ENCODE results near the gene ABCA4. TPM values are rescaled to one million over a fixed set of nuclear protein-coding genes. Genes with fewer than 3 reads are reported as not detected.
"Not testable (repeated sequence)": the region's sequence is repeated elsewhere in the genome, so short reads cannot be mapped to it uniquely, and the experiment has no call there.

ABCA4 gene
- polyA plus RNA-seq, 3 donors: 5.8 to 15.2 (median 7.1) TPM

DNA sequence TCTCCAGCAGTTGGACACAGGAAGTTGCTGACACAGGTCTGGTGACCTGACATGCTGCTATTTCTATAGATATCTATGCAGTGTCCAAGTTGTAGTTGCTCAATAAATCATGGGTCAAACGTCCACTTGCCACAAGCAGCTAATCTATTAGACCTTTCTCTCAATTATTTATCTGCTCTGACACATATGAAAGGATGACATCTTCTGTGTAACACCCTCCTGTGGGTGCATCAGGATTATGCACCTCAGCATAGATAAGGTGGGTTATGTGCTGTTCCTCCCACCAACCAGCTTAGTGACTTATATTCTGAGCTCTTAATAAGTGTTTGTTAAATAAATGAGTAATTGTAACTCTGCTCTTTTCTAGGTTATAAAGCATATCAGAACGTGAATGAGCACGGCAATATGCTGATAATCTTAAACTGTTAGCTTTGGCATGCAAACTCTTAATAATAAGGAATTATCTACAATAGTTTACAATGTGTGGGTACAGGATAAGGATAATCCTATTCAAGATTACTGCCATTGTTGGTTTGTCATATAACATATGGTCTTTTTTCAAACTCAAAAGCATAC lies 121.0 kb downstream of the ABCA4 start:
- no peak for DNase-seq (ENCODE audit: extremely low read depth in 1 of 11, low read depth in 9 of 11, low spot score in 4 of 11)

DNA sequence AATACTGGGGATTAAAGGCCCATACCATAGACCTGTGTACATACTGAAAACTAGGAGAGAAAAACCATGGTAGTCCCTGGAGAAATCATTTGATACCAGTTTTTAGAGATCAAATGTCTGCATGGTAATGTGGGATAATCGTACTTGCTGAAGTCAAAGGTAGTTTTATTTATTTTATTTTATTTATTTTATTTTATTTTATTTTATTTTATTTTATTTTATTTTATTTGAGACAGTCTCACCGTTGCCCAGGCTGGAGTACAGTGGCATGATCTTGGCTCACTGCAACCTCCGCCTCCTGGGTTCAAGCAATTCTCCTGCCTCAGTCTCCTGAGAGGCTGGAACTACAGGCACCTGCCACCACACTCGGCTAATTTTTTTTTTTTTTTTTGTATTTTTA lies 122.4 kb downstream of the ABCA4 start:
- not testable (repeated sequence) for DNase-seq (ENCODE audit: extremely low read depth in 1 of 11, low read depth in 9 of 11, low spot score in 4 of 11)

DNA sequence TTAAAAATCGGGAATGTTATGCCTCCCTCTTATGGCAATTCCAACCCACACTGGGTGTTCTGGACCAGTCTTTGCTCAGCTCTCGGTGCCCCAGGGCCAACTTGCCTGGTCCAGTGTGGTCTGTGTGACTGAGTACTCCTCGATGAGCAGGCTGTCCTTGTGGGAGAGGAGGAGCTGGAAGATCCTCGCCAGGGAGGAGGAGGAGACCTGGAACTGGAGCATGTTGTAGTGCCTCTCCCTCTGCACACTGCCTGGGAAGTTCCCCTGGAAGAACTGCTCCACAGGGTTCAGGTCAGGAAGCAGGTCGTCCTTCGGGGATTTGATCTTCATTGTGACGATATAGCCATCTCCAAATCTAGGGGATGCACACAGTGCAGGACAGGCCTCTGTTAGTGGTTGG lies 123.2 kb downstream of the ABCA4 start:
- DNase-seq (ENCODE audit: extremely low read depth in 1 of 11, low read depth in 9 of 11, low spot score in 4 of 11): no peak

DNA sequence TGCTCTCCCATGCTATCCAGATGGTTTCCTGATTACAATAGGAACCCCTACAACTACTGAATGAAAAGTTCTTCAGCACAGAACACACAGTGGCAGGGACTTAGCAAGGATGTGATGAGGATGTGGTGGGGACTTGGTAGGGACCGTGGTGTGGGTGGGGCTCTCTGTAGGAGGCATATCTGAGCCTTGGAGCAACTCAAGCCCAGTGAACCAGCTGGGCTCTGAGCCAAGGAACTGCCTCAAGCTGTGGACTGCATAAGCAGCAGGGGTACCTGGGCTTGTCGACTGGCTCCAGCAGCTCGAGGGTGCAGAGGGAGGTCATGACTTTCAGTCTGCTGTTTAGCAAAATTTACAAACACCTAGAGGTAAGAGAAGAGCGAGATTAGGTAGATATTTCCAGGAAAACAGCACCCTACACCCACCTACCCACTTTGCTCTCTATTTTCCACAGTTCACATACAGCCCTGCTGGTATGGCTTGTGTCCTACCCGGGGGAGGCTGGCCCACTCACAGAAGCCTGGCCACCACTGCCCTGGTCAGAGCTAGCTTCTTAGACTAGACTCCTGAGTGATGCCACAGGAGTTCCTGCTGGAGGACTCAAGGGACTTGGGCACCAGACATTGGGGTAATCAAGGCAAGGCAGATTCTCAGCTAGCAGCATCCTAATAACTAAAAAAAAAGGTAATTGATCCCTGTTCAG lies 125.0 kb downstream of the ABCA4 start:
- DNase-seq (ENCODE audit: extremely low read depth in 1 of 11, low read depth in 9 of 11, low spot score in 4 of 11): no peak

DNA sequence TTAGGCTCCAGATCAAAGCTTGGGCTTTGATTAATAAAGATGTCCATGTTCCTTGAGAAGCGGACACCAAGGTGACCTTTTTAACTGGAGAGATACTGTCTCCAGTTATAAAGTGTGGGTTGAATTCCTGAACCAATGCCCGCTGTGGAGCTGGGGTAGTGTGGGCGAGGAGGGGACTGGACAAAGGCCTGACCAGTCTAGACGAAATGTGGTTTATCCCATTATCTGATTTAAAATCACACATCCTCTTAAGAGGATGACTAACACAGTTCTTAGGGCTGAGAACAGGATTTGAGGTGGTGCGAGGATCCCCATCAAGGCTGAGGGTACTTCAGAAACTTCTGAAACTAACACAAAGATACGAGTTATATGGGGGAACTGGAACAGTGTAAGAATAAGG lies 127.2 kb downstream of the ABCA4 start:
- no peak for DNase-seq (ENCODE audit: extremely low read depth in 1 of 11, low read depth in 9 of 11, low spot score in 4 of 11)

DNA sequence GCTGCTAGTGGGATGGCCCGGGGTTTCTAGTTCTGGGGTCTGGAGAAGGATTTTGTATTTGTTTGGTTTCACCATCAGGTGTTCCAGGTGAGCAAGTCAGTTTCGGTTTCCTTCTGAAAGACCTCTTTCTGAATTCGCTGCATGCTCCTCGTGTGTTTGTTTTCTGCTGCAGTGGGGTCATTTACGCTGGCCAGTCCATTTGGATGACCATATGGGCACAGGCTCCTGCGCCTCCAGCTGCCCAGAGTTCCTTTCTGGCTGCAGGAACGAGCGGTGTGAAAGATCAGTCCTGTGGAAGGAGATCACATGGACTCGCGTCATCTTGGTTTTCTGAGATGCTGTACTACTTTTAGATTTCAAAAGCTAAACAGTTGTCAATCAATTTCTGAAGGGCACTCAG lies 128.0 kb downstream of the ABCA4 start:
- DNase-seq (ENCODE audit: extremely low read depth in 1 of 11, low read depth in 9 of 11, low spot score in 4 of 11): no peak

DNA sequence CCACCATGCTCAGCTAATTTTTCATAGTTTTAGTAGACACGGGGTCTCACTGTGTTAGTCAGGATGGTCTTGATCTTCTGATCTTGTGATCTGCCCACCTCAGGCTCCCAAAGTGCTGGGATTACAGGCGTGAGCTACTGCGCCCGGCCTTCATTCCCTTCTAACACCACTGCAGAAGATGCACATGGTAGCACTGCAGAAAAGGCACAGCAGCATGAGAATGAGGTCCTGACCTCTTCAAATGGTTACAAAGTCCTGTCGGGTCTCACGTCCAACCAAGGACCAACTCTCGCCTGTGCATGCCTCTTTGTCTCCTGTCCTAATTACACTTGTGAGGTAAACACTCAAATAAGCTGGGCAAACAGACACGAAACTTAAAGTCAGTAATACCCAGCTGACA lies 128.8 kb downstream of the ABCA4 start:
- DNase-seq (ENCODE audit: extremely low read depth in 1 of 11, low read depth in 9 of 11, low spot score in 4 of 11): no peak

DNA sequence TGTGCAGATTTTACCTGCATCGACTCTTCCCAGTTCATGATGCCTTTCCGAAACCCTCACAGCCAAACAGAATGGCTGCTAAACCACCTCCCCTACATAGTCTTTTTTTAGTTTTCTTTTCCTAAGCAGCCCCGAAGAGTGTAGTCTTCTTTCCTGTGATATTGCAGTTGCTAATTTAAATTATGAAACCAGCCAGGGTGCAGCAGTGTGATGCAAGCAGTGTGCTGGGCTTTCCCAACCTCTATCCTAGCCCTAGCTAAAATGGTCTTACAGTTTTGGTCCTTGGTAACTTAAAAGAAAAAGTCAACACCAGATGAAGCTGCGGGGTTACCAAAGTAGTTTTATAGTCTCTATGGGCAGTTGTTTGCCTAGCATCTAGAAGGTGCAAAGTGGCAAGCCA lies 129.7 kb downstream of the ABCA4 start:
- DNase-seq (ENCODE audit: extremely low read depth in 1 of 11, low read depth in 9 of 11, low spot score in 4 of 11): no peak

DNA sequence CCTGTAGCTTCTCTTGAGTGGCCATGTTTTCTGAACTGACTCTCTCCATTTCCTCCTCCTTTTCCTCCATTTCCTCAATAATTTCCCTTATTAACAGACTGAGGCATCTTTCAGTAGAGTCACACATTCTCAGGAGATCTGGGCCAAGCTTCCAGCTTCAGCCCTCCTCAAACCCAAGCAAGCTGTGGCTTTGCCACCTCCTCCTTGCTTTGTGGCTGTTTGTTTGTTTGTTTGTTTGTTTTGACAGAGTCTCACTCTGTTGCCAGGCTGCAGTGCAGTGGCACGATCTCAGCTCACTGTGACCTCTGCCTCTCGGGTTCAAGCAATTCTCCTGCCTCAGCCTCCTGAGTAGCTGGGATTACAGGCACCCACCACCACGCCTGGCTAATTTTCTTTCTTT lies 130.5 kb downstream of the ABCA4 start:
- DNase-seq (ENCODE audit: extremely low read depth in 1 of 11, low read depth in 9 of 11, low spot score in 4 of 11): not testable (repeated sequence)

DNA sequence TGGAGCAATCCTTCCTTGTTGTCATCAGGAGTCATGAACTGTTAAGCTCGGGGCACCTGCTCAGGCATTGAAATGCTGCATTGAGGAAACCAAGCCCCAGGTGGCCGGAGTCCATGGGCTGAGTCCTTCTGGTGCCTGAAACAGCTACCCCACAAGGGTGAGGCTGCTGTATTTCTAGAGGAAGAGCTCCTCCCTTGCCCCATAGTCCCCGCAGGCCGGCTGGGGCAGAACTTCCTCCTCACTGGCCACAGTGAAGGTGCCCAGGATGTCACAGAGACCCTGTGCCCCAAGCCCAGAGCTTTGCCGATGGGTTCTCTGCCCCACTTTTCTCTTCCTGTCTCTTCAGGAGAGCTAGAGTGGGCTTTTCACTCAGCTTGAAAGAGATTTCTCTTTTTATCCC lies 130.9 kb downstream of the ABCA4 start:
- DNase-seq (ENCODE audit: extremely low read depth in 1 of 11, low read depth in 9 of 11, low spot score in 4 of 11): no peak

DNA sequence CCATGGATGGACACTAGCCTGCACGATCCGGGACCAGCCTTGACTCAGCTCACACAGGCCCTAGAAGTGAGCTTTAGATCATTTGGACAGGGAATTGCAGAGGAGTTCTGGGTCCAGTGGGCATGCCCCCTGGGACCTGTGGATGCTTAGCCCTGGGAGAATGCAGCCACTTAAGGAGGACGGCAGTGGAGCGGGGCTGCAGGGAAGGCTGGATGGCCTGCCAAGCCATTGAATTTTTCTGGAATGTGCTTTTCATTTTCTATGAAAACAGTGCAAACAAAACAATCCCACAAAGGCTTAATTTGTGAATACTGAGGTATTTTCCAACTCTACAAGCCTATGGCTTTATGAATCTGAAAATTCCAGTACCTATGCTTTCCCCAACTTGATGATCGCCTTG lies 131.3 kb downstream of the ABCA4 start:
- no peak for DNase-seq (ENCODE audit: extremely low read depth in 1 of 11, low read depth in 9 of 11, low spot score in 4 of 11)

DNA sequence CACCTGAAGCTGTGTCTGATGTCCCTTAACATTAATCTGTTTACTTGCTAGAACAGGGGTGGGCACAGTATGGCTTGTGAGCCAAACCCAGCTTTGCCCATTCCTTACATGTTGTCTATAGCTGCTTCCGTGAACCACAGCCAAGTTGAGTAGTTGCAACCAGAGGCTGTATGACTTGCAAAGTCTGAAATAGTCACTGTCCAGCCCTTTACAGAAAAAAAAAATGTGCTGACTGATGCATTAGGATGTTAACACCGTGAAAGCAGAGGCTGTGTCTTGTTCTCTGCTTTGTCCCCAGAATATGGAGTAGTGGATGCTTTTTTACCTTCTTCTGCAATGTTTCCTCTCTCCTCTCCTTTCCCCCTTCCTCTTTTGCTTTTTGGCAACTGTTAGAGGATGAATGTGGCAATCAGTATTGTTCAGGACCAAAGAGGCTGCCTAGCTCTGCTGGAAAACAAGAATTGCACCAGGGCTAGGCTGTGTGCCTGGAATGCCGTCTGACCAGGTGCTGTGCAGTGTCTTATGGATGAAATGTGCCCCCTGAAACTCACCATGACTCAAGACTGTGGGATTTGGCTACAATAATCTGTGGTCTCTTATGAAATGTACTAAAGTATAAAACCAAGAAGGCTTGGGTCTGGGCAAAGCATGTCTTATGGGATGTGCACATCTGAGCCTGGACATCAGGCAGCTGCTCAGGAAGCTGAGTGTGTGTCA lies 132.2 kb downstream of the ABCA4 start:
- no peak for DNase-seq (ENCODE audit: extremely low read depth in 1 of 11, low read depth in 9 of 11, low spot score in 4 of 11)

DNA sequence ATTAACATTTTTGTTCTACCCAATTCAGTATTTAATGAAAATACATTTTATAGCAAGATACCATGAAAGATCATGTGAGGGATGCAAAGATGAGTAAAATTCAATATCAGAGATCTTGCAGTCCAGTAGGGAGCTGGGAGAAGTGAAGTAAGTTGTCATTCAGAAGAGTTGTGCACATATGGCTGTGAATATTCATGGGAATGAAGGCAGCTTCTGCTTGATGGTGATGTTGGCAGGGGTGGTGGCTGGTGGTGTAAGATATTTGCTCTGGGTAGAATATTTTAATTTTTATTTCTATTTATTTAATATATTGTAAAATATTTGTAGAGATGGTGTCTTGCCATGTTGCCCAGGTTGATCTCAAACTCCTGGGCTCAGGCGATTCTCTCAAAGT lies 139.7 kb downstream of the ABCA4 start:
- DNase-seq (ENCODE audit: extremely low read depth in 1 of 11, low read depth in 9 of 11, low spot score in 4 of 11): no peak

DNA sequence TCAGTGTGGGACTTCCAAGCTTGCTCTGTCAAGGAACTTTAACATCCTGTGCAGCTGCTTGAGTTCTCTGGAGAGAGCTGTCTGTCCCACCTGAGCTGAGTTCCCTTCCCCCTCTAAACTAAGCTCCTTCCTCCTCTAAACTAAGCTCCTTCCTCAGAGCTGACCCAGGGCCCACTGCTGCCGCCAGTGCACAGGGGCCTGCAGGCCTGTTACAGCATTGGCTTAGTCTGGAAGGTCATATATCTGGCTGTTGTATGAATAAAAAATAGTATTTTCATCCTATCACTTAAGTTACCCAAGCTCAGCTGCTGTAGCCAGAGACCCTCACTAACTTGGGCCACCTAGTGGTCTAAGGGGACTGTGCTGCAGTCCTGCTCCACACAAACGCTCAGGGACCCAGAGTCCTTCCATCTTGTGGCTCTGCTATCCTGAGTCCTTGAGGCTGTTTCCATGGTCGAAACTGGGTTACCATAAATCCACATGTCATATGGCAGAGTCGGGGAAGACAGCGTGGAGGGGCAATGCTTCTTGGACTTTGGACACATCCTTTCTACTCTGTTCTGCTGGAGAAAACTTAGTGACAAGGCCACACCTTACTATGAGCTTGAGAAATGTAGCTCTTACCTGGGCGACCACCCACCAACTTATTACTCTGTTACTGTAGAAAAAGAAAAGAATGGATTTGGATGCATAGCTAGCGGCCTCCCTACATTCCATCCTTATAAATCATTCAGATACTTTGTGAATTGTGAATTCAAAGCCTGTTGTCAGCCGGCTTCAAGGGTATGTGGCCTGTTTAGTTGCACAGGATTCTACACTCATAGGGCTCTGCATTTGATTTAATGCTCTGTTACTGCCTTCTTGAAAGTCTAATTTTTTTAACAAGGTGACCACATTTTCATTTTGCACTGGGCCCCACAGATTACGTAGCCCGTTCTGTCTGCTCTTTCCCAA lies 140.4 kb downstream of the ABCA4 start:
- DNase-seq (ENCODE audit: extremely low read depth in 1 of 11, low read depth in 9 of 11, low spot score in 4 of 11): peak in 2 of 11 donors; percentile 8 to 12

DNA sequence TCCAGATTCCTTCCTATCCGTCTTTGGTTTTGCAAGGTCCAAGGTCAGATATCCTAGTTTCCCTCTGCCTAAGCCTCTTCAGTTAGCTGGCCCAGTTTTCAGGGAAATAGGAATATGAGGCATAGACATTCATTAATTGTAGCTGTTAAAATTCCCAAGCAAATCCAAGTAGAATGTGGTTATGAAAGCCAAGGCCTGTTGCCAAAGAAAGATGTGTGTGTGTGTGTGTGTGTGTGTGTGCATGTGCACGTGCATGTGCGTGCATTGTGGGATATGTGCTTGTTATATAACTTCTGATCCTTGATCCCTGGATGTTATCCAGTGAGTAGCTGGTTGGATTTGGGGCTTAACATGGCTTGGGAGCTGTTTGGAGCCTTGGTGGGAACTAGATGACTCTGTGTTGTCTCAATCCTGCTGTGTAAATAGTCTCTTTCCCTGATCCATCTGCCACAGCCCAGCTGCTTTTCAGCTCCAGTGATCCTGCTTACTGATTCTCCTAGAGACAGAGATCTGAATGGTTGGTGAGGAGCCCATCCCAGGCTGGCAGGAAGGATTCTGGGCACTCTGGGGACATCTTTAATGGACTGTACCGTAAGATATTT lies 141.1 kb downstream of the ABCA4 start:
- DNase-seq (ENCODE audit: extremely low read depth in 1 of 11, low read depth in 9 of 11, low spot score in 4 of 11): peak in 3 of 11 donors; percentile 7 to 24 (median 16)

DNA sequence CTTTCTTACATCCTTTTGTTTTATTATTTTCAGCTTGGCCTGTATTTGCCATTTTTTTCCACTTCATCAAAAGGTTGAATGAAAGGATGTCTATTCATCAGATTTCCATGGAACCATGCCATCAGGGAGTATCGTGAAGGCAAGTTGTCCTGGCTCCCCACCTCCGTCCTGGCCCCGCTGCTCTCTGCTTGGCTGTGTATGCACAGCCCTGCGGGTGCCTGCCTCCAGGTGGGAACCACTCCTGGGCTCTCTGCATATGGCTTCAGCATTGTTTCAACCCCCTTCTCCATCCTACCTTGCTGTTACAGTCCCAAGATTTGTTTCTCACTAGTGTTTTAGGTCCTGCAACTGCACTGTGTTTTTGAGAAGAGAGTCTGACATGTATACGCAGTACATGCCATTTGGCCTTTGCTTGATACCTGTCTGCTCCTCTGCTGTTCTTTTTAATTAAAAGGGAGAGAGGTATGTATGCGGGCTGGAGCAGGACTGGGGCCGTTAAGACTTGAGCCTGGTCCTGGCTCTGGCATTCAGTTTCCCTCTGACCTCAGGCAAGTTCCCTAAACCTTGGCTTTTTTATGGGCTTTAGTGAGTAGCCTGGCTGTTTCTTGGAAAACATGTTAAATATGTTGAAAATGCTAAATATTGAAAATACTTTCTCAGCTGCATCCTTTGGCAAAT lies 141.8 kb downstream of the ABCA4 start:
- no peak for DNase-seq (ENCODE audit: extremely low read depth in 1 of 11, low read depth in 9 of 11, low spot score in 4 of 11)

DNA sequence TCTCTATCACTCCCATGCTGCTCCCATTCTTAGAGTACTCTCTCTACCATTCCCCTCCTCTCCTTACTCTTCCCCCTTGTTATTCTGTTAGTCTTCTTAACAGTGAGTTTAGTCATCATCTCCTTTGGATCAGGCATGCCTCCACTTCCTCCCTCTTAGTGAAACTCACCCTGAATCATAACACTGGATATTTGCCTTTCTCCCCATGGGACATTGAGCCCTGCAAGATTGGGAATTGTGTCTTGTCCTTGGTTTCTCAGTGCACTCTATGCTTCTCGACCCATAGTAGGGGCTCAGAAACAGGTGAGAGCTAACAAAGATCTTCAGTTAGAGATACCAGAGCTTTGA lies 143.4 kb downstream of the ABCA4 start:
- no peak for DNase-seq (ENCODE audit: extremely low read depth in 1 of 11, low read depth in 9 of 11, low spot score in 4 of 11)

DNA sequence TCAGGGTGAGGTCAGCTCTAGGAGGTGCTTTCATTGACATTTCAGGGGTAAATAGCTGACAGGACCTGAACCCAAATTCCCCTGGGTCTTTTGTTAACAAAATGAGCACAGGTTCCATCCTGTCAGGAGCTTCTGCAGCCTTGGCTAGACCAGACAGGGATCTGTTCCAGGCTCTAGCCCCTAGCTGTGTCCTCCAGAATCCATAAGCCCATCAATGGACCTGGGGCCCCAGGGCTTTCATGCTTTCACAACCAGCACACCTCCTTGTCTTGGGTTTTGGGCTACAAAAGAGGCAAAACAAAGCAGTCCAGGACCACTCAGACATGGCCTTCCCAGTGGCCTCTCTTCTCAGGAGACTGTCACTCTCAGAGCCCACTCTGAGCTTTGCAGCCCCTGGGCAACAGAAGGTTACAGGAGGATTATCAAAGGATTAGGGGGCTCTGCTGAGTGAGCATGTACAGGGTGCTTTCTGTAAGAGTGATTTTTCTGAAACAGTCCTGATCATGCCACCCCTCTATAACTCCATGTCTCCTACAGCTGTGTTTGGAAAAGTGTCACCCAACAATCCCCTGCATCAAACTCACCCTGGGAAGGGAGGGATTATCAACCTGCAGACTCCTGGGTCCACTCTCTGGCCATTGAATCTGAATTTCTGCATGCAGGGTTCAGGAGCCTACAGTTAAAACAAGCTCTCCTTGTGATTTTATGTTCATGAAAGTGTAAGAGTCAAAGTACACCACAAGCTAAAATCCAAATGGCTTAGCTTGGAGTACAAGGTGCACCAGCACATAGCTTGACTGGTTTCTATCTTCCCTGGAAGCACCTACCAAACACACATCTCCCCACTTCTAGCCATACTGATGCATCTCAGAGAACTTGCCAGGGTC lies 144.0 kb downstream of the ABCA4 start:
- DNase-seq (ENCODE audit: extremely low read depth in 1 of 11, low read depth in 9 of 11, low spot score in 4 of 11): no peak

All from renal cortex interstitium (tissue), 11 donors.